Measurements from ENCODE around the gene CNOT3. TPM values are rescaled to one million over a fixed set of nuclear protein-coding genes. Genes with fewer than 3 reads are reported as not detected.

CNOT3 gene
- total and polyA plus RNA-seq, 3 donors from 2014 or later = 79.3 to 94.3 (median 79.9) TPM

GRCh38 chr19:54196536-54196935, 59.0 kb downstream of the CNOT3 start:
- Histone ChIP-seq H3K27ac (no peak overlapping the region), H3K36me3 (ENCODE audit: low read depth, missing control alignments) (no peaks in the 10 kb centered on the region), H3K9me3 (no peaks in the 10 kb centered on the region), H3K4me1 (peaks cover 8% of the 10 kb centered on the region), H3K4me3 (no peak overlapping the region), H3K27me3 (no peaks in the 10 kb centered on the region)
- DNase-seq = no peak
- 91 to 92% methylated on average over 7 of the region's 7 CpGs for WGBS, 2 donors
- TF ChIP-seq CTCF (IDR thresholded peaks at IDR 0.05) = no peak
- no peak for TF ChIP-seq POLR2A (IDR thresholded peaks at IDR 0.05)
- intact Hi-C loops (cut with DNase I; ENCODE audit: low total_unique reads) = no loop called here

- WGBS, 2 donors = 90 to 93% methylated on average over 3 of the region's 3 CpGs
Observed at GRCh38 chr19:54197121-54197520, 59.6 kb downstream of the CNOT3 start.

GRCh38 chr19:54199401-54199800, 61.8 kb downstream of the CNOT3 start:
- Histone ChIP-seq H3K4me1 (peaks cover 30% of the 10 kb centered on the region), H3K9me3 (no peaks in the 10 kb centered on the region), H3K4me3 (peak overlapping the region; percentile 69 to 77), H3K36me3 (ENCODE audit: low read depth, missing control alignments) (no peaks in the 10 kb centered on the region), H3K27ac (peak overlapping the region; percentile 93 to 95), H3K27me3 (no peaks in the 10 kb centered on the region)
- TF ChIP-seq POLR2A (IDR thresholded peaks at IDR 0.05) (no peak), CTCF (IDR thresholded peaks at IDR 0.05) (no peak)
- 63 to 68% methylated on average over 16 of the region's 16 CpGs for WGBS, 2 donors
- intact Hi-C loops (cut with DNase I; ENCODE audit: low total_unique reads) = no loop called here
- no peak for DNase-seq

More at GRCh38 chr19:54197121-54197520, 59.6 kb downstream of the CNOT3 start:
- Histone ChIP-seq H3K27ac (no peak overlapping the region), H3K27me3 (no peaks in the 10 kb centered on the region), H3K36me3 (ENCODE audit: low read depth, missing control alignments) (no peaks in the 10 kb centered on the region), H3K9me3 (no peaks in the 10 kb centered on the region), H3K4me3 (no peak overlapping the region), H3K4me1 (peaks cover 9% of the 10 kb centered on the region)
- DNase-seq = no peak
- TF ChIP-seq POLR2A (IDR thresholded peaks at IDR 0.05) (no peak), CTCF (IDR thresholded peaks at IDR 0.05) (no peak)
- intact Hi-C loops (cut with DNase I; ENCODE audit: low total_unique reads) = no loop called here

- Histone ChIP-seq H3K9me3 (no peaks in the 10 kb centered on the region), H3K36me3 (ENCODE audit: low read depth, missing control alignments) (no peaks in the 10 kb centered on the region), H3K27me3 (no peaks in the 10 kb centered on the region), H3K4me1 (peaks cover 38% of the 10 kb centered on the region), H3K4me3 (peak overlapping the region; percentile 69 to 77), H3K27ac (peak overlapping the region; percentile 93 to 95)
- intact Hi-C loops (cut with DNase I; ENCODE audit: low total_unique reads) = no loop called here
- no peak for TF ChIP-seq POLR2A (IDR thresholded peaks at IDR 0.05)
- no peak for TF ChIP-seq CTCF (IDR thresholded peaks at IDR 0.05)
- no peak for DNase-seq
- 1 to 2% methylated on average over 21 to 28 of the region's 28 CpGs for WGBS, 2 donors
Observed at GRCh38 chr19:54201172-54201701, 63.7 kb downstream of the CNOT3 start.

- intact Hi-C loops (cut with DNase I; ENCODE audit: low total_unique reads) = no loop called here
- DNase-seq = no peak
- 56 to 76% methylated on average over 13 of the region's 13 CpGs for WGBS, 2 donors
- Histone ChIP-seq H3K27ac (peak overlapping the region; percentile 93 to 95), H3K4me3 (no peak overlapping the region), H3K9me3 (no peaks in the 10 kb centered on the region), H3K4me1 (peaks cover 41% of the 10 kb centered on the region), H3K36me3 (ENCODE audit: low read depth, missing control alignments) (no peaks in the 10 kb centered on the region), H3K27me3 (no peaks in the 10 kb centered on the region)
- TF ChIP-seq CTCF (IDR thresholded peaks at IDR 0.05) (no peak), POLR2A (IDR thresholded peaks at IDR 0.05) (no peak)
Observed at GRCh38 chr19:54201980-54202379, 64.4 kb downstream of the CNOT3 start.
